Measurements from ENCODE around the gene HIF1A.

HIF1A gene

DNA sequence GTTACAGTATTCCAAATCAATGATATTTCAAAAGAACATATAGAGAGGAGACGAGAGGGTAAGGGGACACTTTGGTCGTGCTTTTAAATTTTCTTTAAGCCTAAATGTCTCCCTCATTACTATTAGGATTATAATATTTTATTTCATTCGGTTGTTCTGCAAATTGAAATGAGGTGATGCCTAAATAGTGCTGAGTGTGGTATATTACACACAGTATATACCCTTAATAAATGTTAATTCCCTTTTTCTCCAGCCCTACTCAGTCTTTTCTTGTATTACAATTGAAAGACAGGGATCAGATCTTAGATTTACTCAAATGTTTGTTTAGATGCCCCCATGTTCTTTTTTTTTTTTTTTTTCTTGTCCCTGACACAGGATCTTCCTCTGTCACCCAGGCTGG is 74.6 kb downstream of the HIF1A start:
- H3K9me3 Mint-ChIP-seq, result no peaks in the 10 kb centered on the region
- no peak for ATAC-seq (replicated peaks)
- H3K4me3 Mint-ChIP-seq, result no peak overlapping the region
- no peak overlapping the region for H3K27ac Mint-ChIP-seq
- DNase-seq, result no peak
- H3K36me3 Mint-ChIP-seq, result peaks cover 13 to 30% of the 10 kb centered on the region in 2 donors
- no peaks in the 10 kb centered on the region for H3K27me3 Mint-ChIP-seq
- peaks cover 7 to 15% of the 10 kb centered on the region in 2 donors for H3K4me1 Mint-ChIP-seq

DNA sequence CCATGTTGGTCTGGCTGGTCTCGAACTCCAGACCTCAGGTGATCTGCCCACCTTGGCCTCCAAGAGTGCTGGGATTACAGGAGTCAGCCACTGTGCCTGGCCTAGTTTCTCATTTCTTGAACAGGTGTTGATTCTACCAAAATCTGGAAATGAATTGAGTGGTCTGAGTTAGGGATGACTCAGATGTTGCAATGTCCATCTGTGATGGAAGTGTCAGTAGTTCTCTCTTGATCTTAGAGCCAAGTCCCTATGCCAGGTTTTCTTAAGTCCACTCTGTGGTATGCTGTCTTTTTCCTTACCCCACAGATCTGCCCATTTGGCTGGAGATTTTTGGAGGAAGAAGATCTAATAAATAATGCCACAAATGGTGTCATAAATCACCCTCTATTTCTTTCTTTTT is 79.5 kb downstream of the HIF1A start:
- H3K4me3 Mint-ChIP-seq, result no peak overlapping the region
- H3K27ac Mint-ChIP-seq, result no peak overlapping the region
- DNase-seq (no peak), ATAC-seq (replicated peaks) (no peak)
- H3K9me3 Mint-ChIP-seq, result no peaks in the 10 kb centered on the region
- no peaks in the 10 kb centered on the region for H3K27me3 Mint-ChIP-seq
- peaks cover 24 to 54% of the 10 kb centered on the region in 2 donors for H3K36me3 Mint-ChIP-seq
- H3K4me1 Mint-ChIP-seq, result no peaks in the 10 kb centered on the region

DNA sequence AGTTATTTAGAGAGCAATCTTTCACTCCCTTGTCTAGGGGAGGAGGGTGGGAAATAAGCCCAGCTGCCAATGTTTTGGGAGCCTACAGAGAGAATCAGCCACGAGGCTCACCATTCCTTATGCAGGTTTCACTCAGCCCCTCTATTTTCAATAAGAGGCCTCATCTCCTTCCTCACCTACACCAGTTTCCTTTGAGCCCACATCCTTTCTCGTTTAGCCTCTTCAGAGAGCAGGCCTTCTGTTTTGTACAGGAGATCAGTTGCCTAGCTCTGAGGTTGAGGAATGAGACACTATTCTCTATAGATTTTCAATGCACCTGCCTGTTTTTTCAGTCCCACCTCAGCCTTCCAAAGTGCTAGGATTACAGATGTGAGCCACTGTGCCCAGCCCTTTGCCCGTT is 84.8 kb downstream of the HIF1A start:
- no peak overlapping the region for H3K27ac Mint-ChIP-seq
- no peaks in the 10 kb centered on the region for H3K4me1 Mint-ChIP-seq
- no peak overlapping the region for H3K4me3 Mint-ChIP-seq
- ATAC-seq (replicated peaks) (no peak), DNase-seq (no peak)
- no peaks in the 10 kb centered on the region for H3K27me3 Mint-ChIP-seq
- peaks cover 26 to 57% of the 10 kb centered on the region in 2 donors for H3K36me3 Mint-ChIP-seq
- H3K9me3 Mint-ChIP-seq, result no peaks in the 10 kb centered on the region

DNA sequence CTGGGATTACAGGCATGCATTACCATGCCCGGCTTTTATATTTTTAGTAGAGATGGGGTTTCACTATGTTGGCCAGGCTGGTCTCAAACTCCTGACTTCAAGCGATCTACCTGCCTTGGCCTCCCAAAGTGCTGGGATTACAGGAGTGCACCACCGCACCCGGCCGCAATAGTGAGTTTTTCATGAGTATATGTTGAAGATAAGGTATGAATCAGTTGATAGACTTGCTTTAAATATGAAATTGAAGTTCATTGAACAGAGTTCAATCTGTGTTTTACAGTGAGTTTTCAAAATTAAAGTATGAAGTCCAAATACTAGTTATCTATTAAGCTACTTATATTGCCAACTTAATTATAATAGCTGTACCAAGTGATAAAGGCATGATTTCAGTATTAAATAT is 102.0 kb downstream of the HIF1A start:
- H3K27ac Mint-ChIP-seq, result no peak overlapping the region
- DNase-seq, result no peak
- no peak overlapping the region for H3K4me3 Mint-ChIP-seq
- H3K27me3 Mint-ChIP-seq, result no peaks in the 10 kb centered on the region
- no peaks in the 10 kb centered on the region for H3K4me1 Mint-ChIP-seq
- no peaks in the 10 kb centered on the region for H3K9me3 Mint-ChIP-seq
- ATAC-seq (replicated peaks), result no peak
- H3K36me3 Mint-ChIP-seq, result peaks cover 11 to 23% of the 10 kb centered on the region in 2 donors

Measured in stimulated activated naive B cell treated with anti-CD40 and anti-IgM and Interleukin-4, amounts not matched to agents 10 μg/mL and 1 μg/mL and 100 μg/mL, for 72 hours (primary cell).